Liver (tissue), 9 donors: ENCODE measurements around the gene CGGBP1. TPM values are rescaled to one million over a fixed set of nuclear protein-coding genes. Genes with fewer than 3 reads are reported as not detected.
A peak's percentile ranks its signal among the peaks of the same experiment; 100 is the strongest.

Experiments used
- DNase-seq: peaks from one replicate; pipeline ENCODE4 v3.0.0-alpha.2; 2017; ENCODE audit warnings: low spot score
- H3K27ac ChIP-seq, 2 donors: one replicate each; pipeline ENCODE4 v1.7.0; 2013; ENCODE audit warnings: inconsistent platforms in 2 of 2, low read length in 2 of 2, control low read depth in 1 of 2, low read depth in 1 of 2, mild to moderate bottlenecking in 1 of 2
- H3K27me3 ChIP-seq, 4 donors: one replicate each; pipeline versions ENCODE4 v1.6.1 to v1.7.0; 2013; ENCODE audit warnings: low read length in 3 of 4, inconsistent platforms in 1 of 4, mild to moderate bottlenecking in 1 of 4, moderate library complexity in 1 of 4; ENCODE audit not compliant: control insufficient read depth in 4 of 4, insufficient read depth in 4 of 4
- H3K36me3 ChIP-seq, 4 donors: one replicate each; pipeline versions ENCODE4 v1.6.1 to v1.7.0; 2013; ENCODE audit warnings: low read length in 3 of 4, mild to moderate bottlenecking in 3 of 4, low read depth in 1 of 4, moderate library complexity in 1 of 4; ENCODE audit not compliant: control insufficient read depth in 4 of 4, insufficient read depth in 3 of 4
- H3K4me1 ChIP-seq, 4 donors: one replicate each; pipeline versions ENCODE4 v1.6.1 to v1.7.0; 2013; ENCODE audit warnings: low read length in 3 of 4, mild to moderate bottlenecking in 3 of 4, moderate library complexity in 1 of 4; ENCODE audit not compliant: control insufficient read depth in 4 of 4, insufficient read depth in 4 of 4
- H3K4me3 ChIP-seq, 3 donors: one replicate each; pipeline versions ENCODE4 v1.6.1 to v1.7.0; 2013; ENCODE audit warnings: low read length in 3 of 3, control low read depth in 1 of 3, low read depth in 1 of 3, mild to moderate bottlenecking in 1 of 3
- H3K9ac ChIP-seq, 2 donors: one replicate each; pipeline ENCODE4 v1.7.0; 2013; ENCODE audit warnings: low read length in 2 of 2, mild to moderate bottlenecking in 2 of 2, moderate library complexity in 2 of 2, control low read depth in 1 of 2, low read depth in 1 of 2
- H3K9me3 ChIP-seq, 4 donors: one replicate each; pipeline versions ENCODE4 v1.6.1 to v1.7.0; 2013; ENCODE audit warnings: low read length in 3 of 4; ENCODE audit not compliant: control insufficient read depth in 4 of 4
- EGR1 ChIP-seq, 2 donors: IDR thresholded peaks; 2 replicates each; pipeline ENCODE4 v1.6.1; 2016 to 2018; ENCODE audit warnings: antibody characterized with exemption in 2 of 2, low read depth in 2 of 2
- GABPA ChIP-seq, 2 donors: IDR thresholded peaks in 1 of 2; conservative IDR thresholded peaks in 1 of 2; 2 replicates each; pipeline ENCODE4 v1.6.1; 2016; ENCODE audit warnings: antibody characterized with exemption in 2 of 2, mild to moderate bottlenecking in 1 of 2, moderate library complexity in 1 of 2
- HNF4A ChIP-seq, 2 donors: conservative IDR thresholded peaks; 2 replicates each; pipeline ENCODE4 v1.6.1; 2016; ENCODE audit warnings: antibody characterized with exemption in 2 of 2, mild to moderate bottlenecking in 2 of 2
- JUND ChIP-seq, 2 donors: IDR thresholded peaks; 2 replicates each; pipeline ENCODE4 v1.6.1; 2016; ENCODE audit warnings: antibody characterized with exemption in 2 of 2
- MAX ChIP-seq: IDR thresholded peaks from 2 replicates; pipeline ENCODE4 v1.6.1; 2016; ENCODE audit warnings: antibody characterized with exemption
- NR2F2 ChIP-seq: IDR thresholded peaks from 2 replicates; pipeline ENCODE4 v1.6.1; 2016; ENCODE audit warnings: antibody characterized with exemption
- RAD21 ChIP-seq, 2 donors: IDR thresholded peaks; 2 replicates each; pipeline ENCODE4 v1.6.1; 2016; ENCODE audit warnings: antibody characterized with exemption in 2 of 2, mild to moderate bottlenecking in 2 of 2
- RXRA ChIP-seq, 2 donors: IDR thresholded peaks; 2 replicates each; pipeline ENCODE4 v1.6.1; 2017 to 2018; ENCODE audit warnings: antibody characterized with exemption in 2 of 2, mild to moderate bottlenecking in 1 of 2
- SP1 ChIP-seq: IDR thresholded peaks from 2 replicates; pipeline ENCODE4 v1.6.1; 2018; ENCODE audit warnings: antibody characterized with exemption, mild to moderate bottlenecking
- TAF1 ChIP-seq: conservative IDR thresholded peaks from 2 replicates; pipeline ENCODE4 v1.6.1; 2016; ENCODE audit warnings: antibody characterized with exemption, mild to moderate bottlenecking
- YY1 ChIP-seq: IDR thresholded peaks from 2 replicates; pipeline ENCODE4 v1.6.1; 2016; ENCODE audit warnings: antibody characterized with exemption, mild to moderate bottlenecking
- ZBTB33 ChIP-seq: IDR thresholded peaks from 2 replicates; pipeline ENCODE4 v1.6.1; 2016; ENCODE audit warnings: antibody characterized with exemption
- WGBS: extraction: QIAGEN DNeasy Blood & Tissue Kit; methylation state at CpG from one replicate; pipeline ENCODE4 v1.1.7; 2013; 5-methylcytosine and 5-hydroxymethylcytosine counted together
- polyA plus RNA-seq, 2 donors: library from polyadenylated mRNA; stranded (reverse) in 1 of 2; unstranded in 1 of 2; fragments of 200-250 nt in 1 of 2; fragments of >200 nt in 1 of 2; fragmentation: Nextera tagmentation in 1 of 2; extraction: Ambion mirVana in 1 of 2; gene quantifications; one replicate each; pipeline versions ENCODE4 v1.2.1 to v1.2.3, GENCODE V29; 2013 to 2015
- total RNA-seq, 2 donors: library from RNA; depleted of rRNA; stranded (reverse); fragments of >200 nt; gene quantifications; one replicate each; pipeline ENCODE4 v1.2.3, GENCODE V29; 2014
- TF ChIP-seq, protein P1 (sequence below): fragments of 150-350 bp; IDR thresholded peaks from 2 replicates; pipeline ENCODE4 v1.5.1; 2017; ENCODE audit warnings: improper control_type of control experiment, low read depth, low read length; ENCODE audit not compliant: missing input control
- TF ChIP-seq, protein P2 (sequence below): IDR thresholded peaks from 2 replicates; pipeline ENCODE4 v1.6.1; 2016; ENCODE audit warnings: antibody characterized with exemption, mild to moderate bottlenecking
- donor health status: healthy.
- donor health status: healthy.
- donor health status: healthy.
- donor health status: healthy.
- donor health status: healthy.

Gene CGGBP1, protein sequence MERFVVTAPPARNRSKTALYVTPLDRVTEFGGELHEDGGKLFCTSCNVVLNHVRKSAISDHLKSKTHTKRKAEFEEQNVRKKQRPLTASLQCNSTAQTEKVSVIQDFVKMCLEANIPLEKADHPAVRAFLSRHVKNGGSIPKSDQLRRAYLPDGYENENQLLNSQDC
- total RNA-seq = 10 to 100 TPM; 45.3 to 46.4 TPM
- 10 to 100 TPM; 13.6 to 26.2 TPM for polyA plus RNA-seq

DNA sequence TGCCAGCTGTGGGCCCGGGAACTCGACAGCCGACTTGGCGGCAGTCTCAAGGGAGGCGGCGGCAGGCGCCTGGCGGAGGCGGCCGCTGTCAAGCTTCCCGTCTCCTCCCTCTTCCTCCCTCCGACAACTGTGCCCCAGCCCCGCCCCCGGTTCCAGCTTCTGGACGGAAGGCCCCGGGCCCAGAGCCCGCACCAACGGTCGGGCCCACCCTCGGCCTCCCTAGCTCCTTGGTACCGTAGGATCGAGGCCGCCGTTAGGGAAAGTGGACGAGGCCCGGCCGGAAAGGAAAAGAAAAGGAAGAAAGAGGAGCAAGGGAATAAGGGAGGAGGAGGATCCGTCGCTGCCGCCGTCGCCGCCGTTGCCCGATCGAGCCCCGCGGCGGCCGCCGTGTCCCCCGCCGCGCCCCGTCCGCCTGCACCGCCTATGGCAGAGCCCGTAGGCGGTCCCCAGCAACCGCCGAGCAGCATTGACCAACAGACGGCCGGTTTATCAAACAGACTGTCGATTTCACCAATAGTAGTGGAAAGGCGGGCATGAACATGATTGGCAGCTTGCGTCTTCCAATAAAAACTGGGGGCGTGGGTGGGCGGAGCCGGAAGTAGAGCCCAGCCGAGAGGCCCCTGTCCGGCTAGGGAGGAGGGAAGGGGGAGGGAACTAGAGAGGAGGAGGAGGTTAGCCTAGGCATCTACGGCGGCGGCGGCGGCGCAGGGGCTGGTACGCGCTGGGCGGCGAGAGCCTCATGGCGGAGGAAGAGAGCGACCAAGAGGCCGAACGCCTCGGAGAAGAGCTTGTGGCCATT, at the start of gene CGGBP1, which contains the start of gene ZNF654:
CGGBP1 (minus strand) TSS at position 425 of the 799 bp plus-strand sequence. CDS start 3,029 bp downstream, outside the sequence.
ZNF654 (plus strand) TSS at position 675 of the 799 bp plus-strand sequence; CDS start at position 740, 65 bp downstream.
- H3K4me3 ChIP-seq = peak within 1 kb of the TSS; percentile 84 to 92 (median 86)
- DNase-seq = peak; percentile 100
- no peaks in the 10 kb centered on the region for H3K27me3 ChIP-seq
- under 1% methylated on average over 76 of the region's 76 CpGs for WGBS
- peak; percentile 26 for TF ChIP-seq ZBTB33
- no peak for TF ChIP-seq RAD21 (IDR thresholded peaks at IDR 0.05)
- TF ChIP-seq YY1 = peak; percentile 88
- no peak for TF ChIP-seq TAF1
- peak; percentile 83 to 94 for TF ChIP-seq GABPA (IDR thresholded peaks at IDR 0.05 in 1 of 2, conservative IDR thresholded peaks at IDR 0.05 in 1 of 2)
- peak in 1 of 2 donors; percentile 83 for TF ChIP-seq EGR1 (IDR thresholded peaks at IDR 0.05; ENCODE audit: low read depth in 2 of 2)
- TF ChIP-seq SP1 = peak; percentile 93
- no peak for TF ChIP-seq RXRA (IDR thresholded peaks at IDR 0.05)
- TF ChIP-seq, protein P1, sequence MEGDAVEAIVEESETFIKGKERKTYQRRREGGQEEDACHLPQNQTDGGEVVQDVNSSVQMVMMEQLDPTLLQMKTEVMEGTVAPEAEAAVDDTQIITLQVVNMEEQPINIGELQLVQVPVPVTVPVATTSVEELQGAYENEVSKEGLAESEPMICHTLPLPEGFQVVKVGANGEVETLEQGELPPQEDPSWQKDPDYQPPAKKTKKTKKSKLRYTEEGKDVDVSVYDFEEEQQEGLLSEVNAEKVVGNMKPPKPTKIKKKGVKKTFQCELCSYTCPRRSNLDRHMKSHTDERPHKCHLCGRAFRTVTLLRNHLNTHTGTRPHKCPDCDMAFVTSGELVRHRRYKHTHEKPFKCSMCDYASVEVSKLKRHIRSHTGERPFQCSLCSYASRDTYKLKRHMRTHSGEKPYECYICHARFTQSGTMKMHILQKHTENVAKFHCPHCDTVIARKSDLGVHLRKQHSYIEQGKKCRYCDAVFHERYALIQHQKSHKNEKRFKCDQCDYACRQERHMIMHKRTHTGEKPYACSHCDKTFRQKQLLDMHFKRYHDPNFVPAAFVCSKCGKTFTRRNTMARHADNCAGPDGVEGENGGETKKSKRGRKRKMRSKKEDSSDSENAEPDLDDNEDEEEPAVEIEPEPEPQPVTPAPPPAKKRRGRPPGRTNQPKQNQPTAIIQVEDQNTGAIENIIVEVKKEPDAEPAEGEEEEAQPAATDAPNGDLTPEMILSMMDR = no peak
- TF ChIP-seq NR2F2 = no peak
- peaks cover 5 to 13% (median 7%) of the 10 kb centered on the region in 4 donors for H3K36me3 ChIP-seq
- H3K4me1 ChIP-seq = peaks cover 0 to 34% (median 24%) of the 10 kb centered on the region in 4 donors
- H3K9ac ChIP-seq = peak within 1 kb of the TSS; percentile 76 to 83
- H3K9me3 ChIP-seq = no peaks in the 10 kb centered on the region
- peak within 1 kb of the TSS; percentile 93 to 94 for H3K27ac ChIP-seq

- DNase-seq = no peak
- TF ChIP-seq JUND (IDR thresholded peaks at IDR 0.05) (no peak), MAX (no peak), RXRA (IDR thresholded peaks at IDR 0.05) (no peak), HNF4A (conservative IDR thresholded peaks at IDR 0.05) (no peak), SP1 (no peak), EGR1 (IDR thresholded peaks at IDR 0.05; ENCODE audit: low read depth in 2 of 2) (no peak), ZBTB33 (no peak), RAD21 (IDR thresholded peaks at IDR 0.05) (no peak)
- TF ChIP-seq, protein P1 = no peak
- TF ChIP-seq, protein P2, sequence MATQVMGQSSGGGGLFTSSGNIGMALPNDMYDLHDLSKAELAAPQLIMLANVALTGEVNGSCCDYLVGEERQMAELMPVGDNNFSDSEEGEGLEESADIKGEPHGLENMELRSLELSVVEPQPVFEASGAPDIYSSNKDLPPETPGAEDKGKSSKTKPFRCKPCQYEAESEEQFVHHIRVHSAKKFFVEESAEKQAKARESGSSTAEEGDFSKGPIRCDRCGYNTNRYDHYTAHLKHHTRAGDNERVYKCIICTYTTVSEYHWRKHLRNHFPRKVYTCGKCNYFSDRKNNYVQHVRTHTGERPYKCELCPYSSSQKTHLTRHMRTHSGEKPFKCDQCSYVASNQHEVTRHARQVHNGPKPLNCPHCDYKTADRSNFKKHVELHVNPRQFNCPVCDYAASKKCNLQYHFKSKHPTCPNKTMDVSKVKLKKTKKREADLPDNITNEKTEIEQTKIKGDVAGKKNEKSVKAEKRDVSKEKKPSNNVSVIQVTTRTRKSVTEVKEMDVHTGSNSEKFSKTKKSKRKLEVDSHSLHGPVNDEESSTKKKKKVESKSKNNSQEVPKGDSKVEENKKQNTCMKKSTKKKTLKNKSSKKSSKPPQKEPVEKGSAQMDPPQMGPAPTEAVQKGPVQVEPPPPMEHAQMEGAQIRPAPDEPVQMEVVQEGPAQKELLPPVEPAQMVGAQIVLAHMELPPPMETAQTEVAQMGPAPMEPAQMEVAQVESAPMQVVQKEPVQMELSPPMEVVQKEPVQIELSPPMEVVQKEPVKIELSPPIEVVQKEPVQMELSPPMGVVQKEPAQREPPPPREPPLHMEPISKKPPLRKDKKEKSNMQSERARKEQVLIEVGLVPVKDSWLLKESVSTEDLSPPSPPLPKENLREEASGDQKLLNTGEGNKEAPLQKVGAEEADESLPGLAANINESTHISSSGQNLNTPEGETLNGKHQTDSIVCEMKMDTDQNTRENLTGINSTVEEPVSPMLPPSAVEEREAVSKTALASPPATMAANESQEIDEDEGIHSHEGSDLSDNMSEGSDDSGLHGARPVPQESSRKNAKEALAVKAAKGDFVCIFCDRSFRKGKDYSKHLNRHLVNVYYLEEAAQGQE = no peak
- Histone ChIP-seq H3K9me3 (no peaks in the 10 kb centered on the region), H3K4me1 (no peaks in the 10 kb centered on the region), H3K27ac (no peak overlapping the region), H3K36me3 (no peaks in the 10 kb centered on the region), H3K4me3 (no peak overlapping the region), H3K9ac (no peak overlapping the region), H3K27me3 (no peaks in the 10 kb centered on the region)
Observed at GRCh38 chr3:88105325-88105724, 46.5 kb upstream of the CGGBP1 start.
